ENCODE data around the gene ALKBH6.
A peak's percentile ranks its signal among the peaks of the same experiment; 100 is the strongest.

The ALKBH6 gene

GRCh38 chr19:36014012-36014924 lies at the start of gene ALKBH6:
ALKBH6 (minus strand) TSS chr19:36014213; CDS start chr19:36013397, 816 bp downstream.
- ChIA-PET POLR2A (ENCODE audit: low non-redundant PET) (interaction anchor here (0.5 to 0.6 kb wide), 2 partner anchors 14 to 20 kb away, joined by 3 read pairs; no protein-coding TSS in a partner anchor), CTCF (no interaction called here)
- TF ChIP-seq CTCF (conservative IDR thresholded peaks at IDR 0.05; ENCODE audit: low read depth): no peak
- peak; percentile 99 for DNase-seq (ENCODE audit: low spot score)
- H3K27ac ChIP-seq: peak within 1 kb of the TSS; percentile 71

- ChIA-PET CTCF (interaction anchor here (0.6 to 1.7 kb wide), 4 partner anchors 30 to 652 kb away, joined by 3 to 9 read pairs (median 4); partner anchors contain the start of gene POLR2I), POLR2A (ENCODE audit: low non-redundant PET) (no interaction called here)
- no peak for DNase-seq (ENCODE audit: low spot score)
- H3K27ac ChIP-seq: no peak overlapping the region
- no peak for TF ChIP-seq CTCF (conservative IDR thresholded peaks at IDR 0.05; ENCODE audit: low read depth)
Observed at GRCh38 chr19:36061367-36061766, 47.4 kb upstream of the ALKBH6 start.

- peak; percentile 26; the same call in 1 of the 2 replicates for TF ChIP-seq CTCF (conservative IDR thresholded peaks at IDR 0.05; ENCODE audit: low read depth)
- no peak overlapping the region for H3K27ac ChIP-seq
- CTCF ChIA-PET: interaction anchor here (0.5 to 1.7 kb wide), 4 partner anchors 10 to 143 kb away, joined by 3 to 9 read pairs (median 6); partner anchors contain the start of gene POLR2I
- DNase-seq (ENCODE audit: low spot score): peak; percentile 45
- POLR2A ChIA-PET (ENCODE audit: low non-redundant PET): no interaction called here
Observed at GRCh38 chr19:36060430-36060829, 46.4 kb upstream of the ALKBH6 start.

GRCh38 chr19:36059180-36059910 lies 45.3 kb upstream of the ALKBH6 start:
- ChIA-PET POLR2A (ENCODE audit: low non-redundant PET) (no interaction called here), CTCF (no interaction called here)
- no peak for TF ChIP-seq CTCF (conservative IDR thresholded peaks at IDR 0.05; ENCODE audit: low read depth)
- no peak overlapping the region for H3K27ac ChIP-seq
- DNase-seq (ENCODE audit: low spot score): no peak

- POLR2A ChIA-PET (ENCODE audit: low non-redundant PET): no interaction called here
- CTCF ChIA-PET: interaction anchor here (0.6 kb wide), 1 partner anchor 467 kb away, joined by 4 read pairs; no protein-coding TSS in a partner anchor
- H3K27ac ChIP-seq: no peak overlapping the region
- DNase-seq (ENCODE audit: low spot score): no peak
- no peak for TF ChIP-seq CTCF (conservative IDR thresholded peaks at IDR 0.05; ENCODE audit: low read depth)
Observed at GRCh38 chr19:36058481-36059179, 44.6 kb upstream of the ALKBH6 start.

All from RWPE1 (cell line).